RWPE2 (cell line): ENCODE measurements around the gene APP.

Source experiments
- ATAC-seq: fragments of 200-7000 bp; cut with Tn5 transposase; 3 replicates; pipeline ENCODE4 v1.9.1; 2021; ENCODE audit warnings: low read depth
- DNase-seq: peaks from one replicate; pipeline ENCODE4 v3.0.0-alpha.2; 2020; ENCODE audit warnings: low spot score
- H3K27ac ChIP-seq: fragments of 450-650 bp; 2 replicates; pipeline ENCODE4 v1.5.1; 2017; ENCODE audit warnings: mild to moderate bottlenecking; ENCODE audit not compliant: poor library complexity, severe bottlenecking
- H3K27me3 ChIP-seq: fragments of 250-450 bp; sonication (Bioruptor Pico); 2 replicates; pipeline ENCODE4 v1.5.1; 2021; ENCODE audit warnings: mild to moderate bottlenecking, moderate library complexity; ENCODE audit not compliant: insufficient read depth, poor library complexity, severe bottlenecking
- H3K36me3 ChIP-seq: fragments of 250-450 bp; sonication (Bioruptor Pico); 2 replicates; pipeline ENCODE4 v1.5.1; 2020; ENCODE audit warnings: low read depth, mild to moderate bottlenecking, moderate library complexity
- H3K4me1 ChIP-seq: fragments of 250-450 bp; sonication (Bioruptor Pico); 2 replicates; pipeline ENCODE4 v1.5.1; 2021; ENCODE audit warnings: mild to moderate bottlenecking, moderate library complexity; ENCODE audit not compliant: insufficient read depth, poor library complexity, severe bottlenecking
- H3K4me3 ChIP-seq: fragments of 250-450 bp; sonication (Bioruptor Pico); 2 replicates; pipeline ENCODE4 v1.5.1; 2021; ENCODE audit warnings: mild to moderate bottlenecking, moderate library complexity; ENCODE audit not compliant: severe bottlenecking
- H3K9me3 ChIP-seq: fragments of 250-450 bp; sonication (Bioruptor Pico); 2 replicates; pipeline ENCODE4 v1.5.1; 2021; ENCODE audit warnings: mild to moderate bottlenecking, moderate library complexity; ENCODE audit not compliant: severe bottlenecking
- TF ChIP-seq, protein P1 (sequence below): fragments of 450-650 bp; IDR thresholded peaks from one replicate; pipeline ENCODE4 v1.5.1; 2017; ENCODE audit warnings: mild to moderate bottlenecking, moderate library complexity; ENCODE audit not compliant: poor library complexity, severe bottlenecking

Gene APP

DNA sequence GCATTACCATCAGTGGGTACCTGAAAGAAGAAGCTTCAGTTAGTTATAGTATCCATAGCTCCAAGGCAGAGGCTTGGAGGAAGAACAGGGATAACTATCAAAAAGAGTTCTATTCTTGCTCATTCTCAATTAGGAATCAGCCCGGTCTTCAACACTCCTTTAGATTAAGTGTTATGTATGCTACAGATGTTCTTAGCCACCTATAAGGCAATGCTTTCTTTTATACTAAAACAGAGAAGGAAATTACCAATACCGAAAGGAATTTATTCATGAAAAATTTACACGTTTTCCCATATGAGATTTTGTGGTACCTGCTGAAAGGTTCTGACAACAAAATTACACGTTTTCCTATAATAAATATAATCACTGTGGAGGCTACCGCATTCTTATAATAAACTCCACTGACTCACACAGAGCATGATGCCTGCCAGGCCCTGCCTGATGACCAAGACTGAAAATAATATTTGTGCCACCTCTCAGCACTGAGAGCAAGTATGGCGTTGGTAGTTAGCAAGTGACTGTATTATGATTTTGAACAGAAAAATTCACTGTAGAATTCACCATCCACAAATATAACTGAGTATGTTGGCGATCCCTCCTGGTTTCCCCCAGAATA, 58.3 kb downstream of the APP start:
- H3K36me3 ChIP-seq, result peaks cover 49% of the 10 kb centered on the region
- no peak overlapping the region for H3K27ac ChIP-seq
- H3K27me3 ChIP-seq, result no peaks in the 10 kb centered on the region
- ATAC-seq (no peak), DNase-seq (no peak)
- H3K4me3 ChIP-seq, result no peak overlapping the region
- H3K4me1 ChIP-seq, result peaks cover 11% of the 10 kb centered on the region
- no peaks in the 10 kb centered on the region for H3K9me3 ChIP-seq
- TF ChIP-seq, protein P1, sequence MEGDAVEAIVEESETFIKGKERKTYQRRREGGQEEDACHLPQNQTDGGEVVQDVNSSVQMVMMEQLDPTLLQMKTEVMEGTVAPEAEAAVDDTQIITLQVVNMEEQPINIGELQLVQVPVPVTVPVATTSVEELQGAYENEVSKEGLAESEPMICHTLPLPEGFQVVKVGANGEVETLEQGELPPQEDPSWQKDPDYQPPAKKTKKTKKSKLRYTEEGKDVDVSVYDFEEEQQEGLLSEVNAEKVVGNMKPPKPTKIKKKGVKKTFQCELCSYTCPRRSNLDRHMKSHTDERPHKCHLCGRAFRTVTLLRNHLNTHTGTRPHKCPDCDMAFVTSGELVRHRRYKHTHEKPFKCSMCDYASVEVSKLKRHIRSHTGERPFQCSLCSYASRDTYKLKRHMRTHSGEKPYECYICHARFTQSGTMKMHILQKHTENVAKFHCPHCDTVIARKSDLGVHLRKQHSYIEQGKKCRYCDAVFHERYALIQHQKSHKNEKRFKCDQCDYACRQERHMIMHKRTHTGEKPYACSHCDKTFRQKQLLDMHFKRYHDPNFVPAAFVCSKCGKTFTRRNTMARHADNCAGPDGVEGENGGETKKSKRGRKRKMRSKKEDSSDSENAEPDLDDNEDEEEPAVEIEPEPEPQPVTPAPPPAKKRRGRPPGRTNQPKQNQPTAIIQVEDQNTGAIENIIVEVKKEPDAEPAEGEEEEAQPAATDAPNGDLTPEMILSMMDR, result no peak

- TF ChIP-seq, protein P1, result no peak
- H3K9me3 ChIP-seq, result no peaks in the 10 kb centered on the region
- no peak for ATAC-seq
- peaks cover 49% of the 10 kb centered on the region for H3K36me3 ChIP-seq
- DNase-seq, result no peak
- no peaks in the 10 kb centered on the region for H3K4me1 ChIP-seq
- no peak overlapping the region for H3K27ac ChIP-seq
- no peak overlapping the region for H3K4me3 ChIP-seq
- H3K27me3 ChIP-seq, result no peaks in the 10 kb centered on the region
Observed at GRCh38 chr21:26110715-26111114, 59.9 kb downstream of the APP start.

DNA sequence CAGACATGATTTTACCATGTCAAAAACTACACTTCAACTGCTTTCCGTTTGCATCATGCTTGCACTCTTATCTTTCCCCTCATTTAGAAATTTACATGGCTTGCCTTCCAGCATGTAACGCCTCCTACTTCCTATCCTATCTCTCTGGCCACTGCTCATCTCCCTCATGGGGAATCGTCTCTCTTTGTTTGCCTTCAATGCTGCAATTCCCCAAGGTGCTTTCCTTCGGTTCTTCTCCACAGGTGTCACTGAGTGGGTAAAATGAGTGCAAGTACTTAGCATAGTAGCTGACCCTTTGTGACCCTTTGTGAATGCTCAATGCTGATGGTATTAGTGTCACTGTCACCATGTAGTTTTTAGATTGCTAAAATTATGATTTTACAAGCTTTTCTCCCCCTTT, 63.1 kb downstream of the APP start:
- no peak overlapping the region for H3K27ac ChIP-seq
- H3K27me3 ChIP-seq, result no peaks in the 10 kb centered on the region
- ATAC-seq, result no peak
- H3K4me1 ChIP-seq, result no peaks in the 10 kb centered on the region
- DNase-seq, result no peak
- H3K4me3 ChIP-seq, result no peak overlapping the region
- TF ChIP-seq, protein P1, result no peak
- H3K9me3 ChIP-seq, result no peaks in the 10 kb centered on the region
- H3K36me3 ChIP-seq, result peaks cover 47% of the 10 kb centered on the region

DNA sequence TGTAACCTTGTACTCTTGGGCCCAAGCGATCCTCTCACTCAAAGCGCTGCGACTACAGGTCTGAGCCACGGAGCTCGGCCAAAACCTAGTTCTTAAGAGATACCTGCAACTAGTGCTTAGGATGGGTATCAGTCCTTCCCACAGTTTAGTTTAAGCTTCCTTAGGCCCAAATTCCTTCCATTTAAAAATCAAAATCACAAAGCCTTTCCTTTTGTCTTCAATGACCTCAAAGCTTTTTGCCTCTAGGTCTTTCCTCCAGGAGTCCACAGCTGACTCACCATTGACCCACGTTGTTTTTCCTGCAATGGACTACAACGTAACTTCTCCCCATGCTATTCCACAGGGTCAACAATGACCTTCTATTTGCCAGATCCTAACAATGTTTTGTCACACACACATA, 64.0 kb downstream of the APP start:
- Histone ChIP-seq H3K4me3 (no peak overlapping the region), H3K9me3 (no peaks in the 10 kb centered on the region), H3K4me1 (no peaks in the 10 kb centered on the region), H3K27me3 (no peaks in the 10 kb centered on the region), H3K36me3 (peaks cover 40% of the 10 kb centered on the region), H3K27ac (no peak overlapping the region)
- DNase-seq, result no peak
- no peak for ATAC-seq
- TF ChIP-seq, protein P1, result no peak

GRCh38 chr21:26105819-26106218, 64.8 kb downstream of the APP start:
- peaks cover 33% of the 10 kb centered on the region for H3K36me3 ChIP-seq
- H3K27me3 ChIP-seq, result no peaks in the 10 kb centered on the region
- no peaks in the 10 kb centered on the region for H3K4me1 ChIP-seq
- no peak overlapping the region for H3K27ac ChIP-seq
- ATAC-seq (no peak), DNase-seq (no peak)
- H3K4me3 ChIP-seq, result no peak overlapping the region
- TF ChIP-seq, protein P1, result no peak
- no peaks in the 10 kb centered on the region for H3K9me3 ChIP-seq
